Activated T-helper 1 cell treated with anti-CD3 and anti-CD28 coated beads, Interleukin-12 subunit alpha, Interleukin-12 subunit beta, Interleukin-2, Interleukin-4 antibody, amounts not matched to agents 30 ng/mL and 10 ng/mL and 1 ng/mL, durations not matched to agents 14 hours and 24 hours and 36 hours (primary cell): ENCODE measurements around the gene ANKLE2. TPM values are rescaled to one million over a fixed set of nuclear protein-coding genes. Genes with fewer than 3 reads are reported as not detected.

Source experiments
- DNase-seq: peaks from one replicate; pipeline ENCODE4 v3.0.0; 2021; ENCODE audit warnings: low spot score
- H3K27ac Mint-ChIP-seq: one replicate; pipeline ENCODE4 v1.8.0; 2021; ENCODE audit warnings: mild to moderate bottlenecking, mixed read lengths
- H3K27me3 Mint-ChIP-seq: one replicate; pipeline ENCODE4 v1.8.0; 2022; ENCODE audit warnings: mild to moderate bottlenecking, moderate library complexity, mixed read lengths; ENCODE audit not compliant: insufficient read depth
- H3K36me3 Mint-ChIP-seq: one replicate; pipeline ENCODE4 v1.8.0; 2021; ENCODE audit warnings: low read depth, mixed read lengths
- H3K4me1 Mint-ChIP-seq: one replicate; pipeline ENCODE4 v1.8.0; 2021; ENCODE audit warnings: low read depth, mixed read lengths
- H3K4me3 Mint-ChIP-seq: one replicate; pipeline ENCODE4 v1.8.0; 2021; ENCODE audit warnings: mild to moderate bottlenecking, moderate library complexity, mixed read lengths
- H3K9me3 Mint-ChIP-seq: one replicate; pipeline ENCODE4 v1.8.0; 2021; ENCODE audit warnings: mixed read lengths
- intact Hi-C: fragments of 100-400 bp; cut with micrococcal nuclease; formaldehyde crosslinking; loops from one replicate; pipeline ENCODE4 v1.15.1; 2024
- total RNA-seq: library from RNA; stranded (reverse); gene quantifications from 2 replicates; pipeline ENCODE4 v1.2.3, GENCODE V29; 2022

Gene ANKLE2
- total RNA-seq, 1 donor from 2014 or later = 156 TPM

GRCh38 chr12:132677492-132677891, 84.1 kb downstream of the ANKLE2 start:
- H3K27ac Mint-ChIP-seq = no peak overlapping the region
- intact Hi-C loops = no loop called here
- no peak for DNase-seq
- peaks cover 44% of the 10 kb centered on the region for H3K36me3 Mint-ChIP-seq
- no peaks in the 10 kb centered on the region for H3K27me3 Mint-ChIP-seq
- H3K9me3 Mint-ChIP-seq = no peaks in the 10 kb centered on the region
- H3K4me1 Mint-ChIP-seq = no peaks in the 10 kb centered on the region
- no peak overlapping the region for H3K4me3 Mint-ChIP-seq

- Mint-ChIP-seq H3K4me1 (peaks cover 5% of the 10 kb centered on the region), H3K27ac (no peak overlapping the region), H3K4me3 (no peak overlapping the region), H3K27me3 (no peaks in the 10 kb centered on the region), H3K36me3 (peaks cover 50% of the 10 kb centered on the region), H3K9me3 (no peaks in the 10 kb centered on the region)
- no peak for DNase-seq
- intact Hi-C loops = no loop called here
Measured at GRCh38 chr12:132675757-132676432, 85.7 kb downstream of the ANKLE2 start.

Other genes starting within 250 kb of the ANKLE2 start
- not detected in 2 replicates for gene LRCOL1, start 151.2 kb downstream of the ANKLE2 start, total RNA-seq
- not detected in 2 replicates for gene P2RX2, start 143.1 kb downstream of the ANKLE2 start, total RNA-seq
- gene POLE, start 74.5 kb downstream of the ANKLE2 start, total RNA-seq = 168 and 170 TPM in 2 replicates
- gene PXMP2, start 74.2 kb downstream of the ANKLE2 start, total RNA-seq = 21.5 and 23.3 TPM in 2 replicates
- 107 and 111 TPM in 2 replicates for gene PGAM5, start 51.0 kb downstream of the ANKLE2 start, total RNA-seq
- 78.7 and 86.9 TPM in 2 replicates for gene GOLGA3, start 67.0 kb upstream of the ANKLE2 start, total RNA-seq
- 63.7 and 65.6 TPM in 2 replicates for gene CHFR, start 125.8 kb upstream of the ANKLE2 start, total RNA-seq
- gene ZNF605, start 194.5 kb upstream of the ANKLE2 start, total RNA-seq = 6.3 and 7.5 TPM in 2 replicates
- gene ZNF26, start 224.5 kb upstream of the ANKLE2 start, total RNA-seq = 18.2 and 22.1 TPM in 2 replicates